ENCODE data around the gene DSCAM. TPM values are rescaled to one million over a fixed set of nuclear protein-coding genes. Genes with fewer than 3 reads are reported as not detected.

DSCAM gene
- total and polyA plus RNA-seq, 4 donors, result 0.02 to 0.25 (median 0.09) TPM

DNA sequence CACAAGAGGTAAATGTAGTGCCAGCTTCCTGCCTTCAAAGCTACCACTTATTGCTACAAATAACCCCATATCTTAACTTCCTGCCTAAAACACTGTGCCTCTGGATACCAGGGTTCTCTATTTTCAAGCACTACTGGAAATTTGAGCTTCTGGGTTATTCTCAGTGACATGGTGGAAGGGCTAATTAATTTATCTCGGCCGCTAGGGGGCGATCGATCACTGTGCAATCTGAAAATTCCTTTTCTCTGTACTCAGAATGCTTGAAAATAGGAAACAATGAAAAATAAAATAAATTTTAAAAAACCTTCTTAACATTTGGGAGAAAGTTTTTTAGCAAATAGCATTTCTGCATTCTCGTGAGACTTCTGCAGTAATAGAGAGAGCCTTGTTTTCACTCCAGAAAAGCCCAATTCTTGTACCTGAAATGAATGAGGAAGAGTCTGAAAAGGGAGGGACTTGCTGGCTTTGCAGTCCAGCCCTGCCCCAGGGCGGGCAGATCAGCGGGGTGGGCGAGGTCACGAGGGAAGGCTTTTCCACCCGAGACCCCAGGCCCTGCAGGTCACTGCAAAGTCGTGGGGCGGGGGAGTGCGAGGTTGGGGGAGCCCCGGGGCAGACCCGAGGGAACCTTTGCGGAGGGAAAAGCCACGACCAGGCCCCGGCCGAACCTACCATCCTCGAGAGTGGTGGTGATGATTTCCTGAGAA is 703.0 kb downstream of the DSCAM start:
- ATAC-seq (ENCODE audit: insufficient read depth, low FRiP score) (no peak), DNase-seq (peak; percentile 75 to 78 (median 75))
- Histone ChIP-seq H3K9ac (ENCODE audit: insufficient read depth in 1 of 2, low read length in 2 of 2) (no peak overlapping the region), H3K4me1 (ENCODE audit: control insufficient read depth in 5 of 5, insufficient read depth in 5 of 5, low read length in 5 of 5) (no peaks in the 10 kb centered on the region), H3K9me3 (ENCODE audit: control insufficient read depth in 4 of 4, insufficient read depth in 3 of 4, low read length in 3 of 4) (peaks cover 0 to 2% (median 0%) of the 10 kb centered on the region in 4 donors), H3K27ac (ENCODE audit: low read depth in 1 of 2, low read length in 1 of 2) (no peak overlapping the region), H3K4me3 (no peak overlapping the region), H3K36me3 (ENCODE audit: control insufficient read depth in 4 of 4, insufficient read depth in 4 of 4, low read length in 4 of 4) (no peaks in the 10 kb centered on the region), H3K27me3 (ENCODE audit: control insufficient read depth in 3 of 3, insufficient read depth in 3 of 3, low read length in 2 of 3) (no peaks in the 10 kb centered on the region)
- 41 to 46% methylated on average over 20 of the region's 20 CpGs for WGBS, 2 donors
- TF ChIP-seq, protein P1, sequence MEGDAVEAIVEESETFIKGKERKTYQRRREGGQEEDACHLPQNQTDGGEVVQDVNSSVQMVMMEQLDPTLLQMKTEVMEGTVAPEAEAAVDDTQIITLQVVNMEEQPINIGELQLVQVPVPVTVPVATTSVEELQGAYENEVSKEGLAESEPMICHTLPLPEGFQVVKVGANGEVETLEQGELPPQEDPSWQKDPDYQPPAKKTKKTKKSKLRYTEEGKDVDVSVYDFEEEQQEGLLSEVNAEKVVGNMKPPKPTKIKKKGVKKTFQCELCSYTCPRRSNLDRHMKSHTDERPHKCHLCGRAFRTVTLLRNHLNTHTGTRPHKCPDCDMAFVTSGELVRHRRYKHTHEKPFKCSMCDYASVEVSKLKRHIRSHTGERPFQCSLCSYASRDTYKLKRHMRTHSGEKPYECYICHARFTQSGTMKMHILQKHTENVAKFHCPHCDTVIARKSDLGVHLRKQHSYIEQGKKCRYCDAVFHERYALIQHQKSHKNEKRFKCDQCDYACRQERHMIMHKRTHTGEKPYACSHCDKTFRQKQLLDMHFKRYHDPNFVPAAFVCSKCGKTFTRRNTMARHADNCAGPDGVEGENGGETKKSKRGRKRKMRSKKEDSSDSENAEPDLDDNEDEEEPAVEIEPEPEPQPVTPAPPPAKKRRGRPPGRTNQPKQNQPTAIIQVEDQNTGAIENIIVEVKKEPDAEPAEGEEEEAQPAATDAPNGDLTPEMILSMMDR (IDR thresholded peaks at IDR 0.05; ENCODE audit: control extremely low read depth, extremely low read depth), result peak; percentile 61

DNA sequence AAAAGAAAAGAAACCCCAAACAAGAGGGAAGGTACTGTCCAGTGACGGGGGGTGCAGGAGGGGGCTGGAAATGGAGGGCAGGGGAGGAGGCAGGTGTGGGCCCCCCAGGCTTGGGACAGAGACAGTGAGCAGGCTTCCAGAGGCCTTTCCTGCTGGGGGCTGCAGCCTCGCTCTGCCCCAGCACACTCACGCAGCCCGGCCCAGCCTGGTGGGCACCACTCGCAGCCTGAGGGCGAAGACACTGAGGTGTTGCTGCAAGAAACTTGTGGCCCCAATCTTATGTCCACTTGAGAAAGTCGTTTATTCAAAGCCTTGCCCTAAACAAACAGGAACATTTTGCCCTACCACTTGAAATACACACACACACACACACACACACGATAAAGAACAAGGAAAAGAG is 705.3 kb downstream of the DSCAM start:
- no peaks in the 10 kb centered on the region for H3K4me1 ChIP-seq (ENCODE audit: control insufficient read depth in 5 of 5, insufficient read depth in 5 of 5, low read length in 5 of 5)
- ATAC-seq (ENCODE audit: insufficient read depth, low FRiP score), result no peak

DNA sequence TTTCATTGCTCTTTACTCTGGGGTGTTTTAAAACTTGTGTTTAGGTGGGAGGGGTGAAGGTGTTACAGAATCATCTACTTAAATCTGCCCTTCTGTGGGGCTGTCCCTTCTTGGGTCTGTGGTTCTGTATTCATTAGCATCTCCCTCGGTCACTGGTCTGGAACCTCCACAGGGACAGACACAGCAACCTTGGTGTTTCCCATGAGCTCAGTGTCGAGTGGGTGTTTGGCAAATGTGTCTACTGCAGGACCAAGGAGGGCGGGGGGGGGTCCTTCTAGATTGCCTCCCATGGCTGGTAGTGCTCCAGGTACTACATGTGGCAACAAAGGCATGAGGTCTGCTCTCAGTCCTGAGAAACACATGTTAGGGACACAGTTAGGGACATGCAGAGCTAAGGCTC is 706.3 kb downstream of the DSCAM start:
- 90 to 92% methylated on average over 3 of the region's 3 CpGs for WGBS, 2 donors
- no peak overlapping the region for H3K9ac ChIP-seq (ENCODE audit: insufficient read depth in 1 of 2, low read length in 2 of 2)
- no peaks in the 10 kb centered on the region for H3K27me3 ChIP-seq (ENCODE audit: control insufficient read depth in 3 of 3, insufficient read depth in 3 of 3, low read length in 2 of 3)
- H3K36me3 ChIP-seq (ENCODE audit: control insufficient read depth in 4 of 4, insufficient read depth in 4 of 4, low read length in 4 of 4), result no peaks in the 10 kb centered on the region
- H3K9me3 ChIP-seq (ENCODE audit: control insufficient read depth in 4 of 4, insufficient read depth in 3 of 4, low read length in 3 of 4), result peaks cover 0 to 2% (median 0%) of the 10 kb centered on the region in 4 donors
- ATAC-seq (ENCODE audit: insufficient read depth, low FRiP score), result no peak
- H3K4me1 ChIP-seq (ENCODE audit: control insufficient read depth in 5 of 5, insufficient read depth in 5 of 5, low read length in 5 of 5), result no peaks in the 10 kb centered on the region
- H3K27ac ChIP-seq (ENCODE audit: low read depth in 1 of 2, low read length in 1 of 2), result no peak overlapping the region
- TF ChIP-seq, protein P1 (IDR thresholded peaks at IDR 0.05; ENCODE audit: control extremely low read depth, extremely low read depth), result no peak
- DNase-seq, result no peak
- H3K4me3 ChIP-seq, result no peak overlapping the region

More for the DNA sequence above, 705.3 kb downstream of the DSCAM start:
- DNase-seq, result no peak
- no peaks in the 10 kb centered on the region for H3K27me3 ChIP-seq (ENCODE audit: control insufficient read depth in 3 of 3, insufficient read depth in 3 of 3, low read length in 2 of 3)
- no peak overlapping the region for H3K9ac ChIP-seq (ENCODE audit: insufficient read depth in 1 of 2, low read length in 2 of 2)
- H3K27ac ChIP-seq (ENCODE audit: low read depth in 1 of 2, low read length in 1 of 2), result no peak overlapping the region
- WGBS, 2 donors, result 56 to 70% methylated on average over 8 of the region's 8 CpGs
- no peaks in the 10 kb centered on the region for H3K36me3 ChIP-seq (ENCODE audit: control insufficient read depth in 4 of 4, insufficient read depth in 4 of 4, low read length in 4 of 4)
- H3K4me3 ChIP-seq, result no peak overlapping the region
- TF ChIP-seq, protein P1 (IDR thresholded peaks at IDR 0.05; ENCODE audit: control extremely low read depth, extremely low read depth), result no peak
- peaks cover 0 to 2% (median 0%) of the 10 kb centered on the region in 4 donors for H3K9me3 ChIP-seq (ENCODE audit: control insufficient read depth in 4 of 4, insufficient read depth in 3 of 4, low read length in 3 of 4)

Data from lung (tissue), 12 donors.